KBM-7 (cell line): ENCODE results near the gene CLVS2.

Source experiments
- DNase-seq: peaks from one replicate; pipeline ENCODE4 v3.0.0-alpha.2; 2015
- in situ Hi-C: fragments of 300-500 bp; cut with MboI; formaldehyde crosslinking; loops from 2 replicates; pipeline ENCODE4 v1.14.3; 2020; ENCODE audit warnings: low sequenced_read_pairs, low pct_unique_long_range_greater_than_20kb, mixed read lengths

Gene CLVS2

DNA sequence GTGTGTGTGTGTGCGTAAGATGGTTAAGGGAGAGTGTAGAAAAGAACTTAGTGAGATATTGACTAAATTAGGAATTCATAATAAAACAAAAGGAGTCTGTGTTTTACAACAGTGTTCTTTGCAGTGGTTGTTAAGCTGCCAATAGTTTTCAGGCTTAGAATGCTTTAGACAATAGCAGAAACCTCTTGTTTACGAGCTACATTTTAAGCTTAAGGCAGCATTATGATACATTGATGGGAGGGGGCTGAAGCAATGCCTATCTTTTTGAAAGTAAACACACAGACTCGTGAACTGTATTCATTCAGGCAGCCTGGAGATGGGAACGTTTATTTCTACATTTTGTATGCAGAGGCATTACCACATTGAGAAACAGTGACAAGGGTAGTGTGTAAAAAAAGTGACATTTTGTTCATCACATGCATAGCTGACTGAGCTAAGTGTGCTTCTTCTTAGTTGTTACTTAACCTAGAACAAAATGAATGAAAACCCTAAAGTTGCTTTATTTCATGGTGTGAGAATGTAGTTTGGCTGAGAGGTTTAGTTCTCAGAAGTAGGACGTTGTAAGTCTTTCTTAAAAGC is 21.2 kb downstream of the CLVS2 start:
- in situ Hi-C loops, result no loop called here
- DNase-seq, result no peak

- DNase-seq, result peak; percentile 8
- in situ Hi-C loops, result no loop called here
These were observed 26.9 kb downstream of the CLVS2 start for GRCh38 chr6:123022975-123023374.

DNA sequence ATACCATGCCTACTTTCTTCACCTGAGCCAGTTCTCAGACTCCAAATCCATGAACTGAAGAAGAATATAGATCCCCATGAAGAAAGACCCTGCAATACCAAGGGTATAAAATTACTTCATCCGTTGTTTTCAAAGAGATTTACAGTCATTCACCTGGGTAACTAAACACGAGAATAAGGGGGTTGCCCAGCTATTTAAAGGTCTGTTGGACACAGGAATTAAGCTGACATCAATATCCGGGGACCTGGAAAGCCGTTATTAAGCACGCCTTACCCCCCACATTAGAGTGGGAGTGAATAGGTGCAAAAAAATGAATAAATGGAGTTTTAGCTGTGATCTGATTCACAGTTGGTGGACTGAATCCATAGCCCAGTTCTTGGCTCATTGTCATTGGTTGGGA is 28.9 kb downstream of the CLVS2 start:
- in situ Hi-C loops, result no loop called here
- DNase-seq, result no peak

- DNase-seq, result no peak
- in situ Hi-C loops, result no loop called here
These were observed 31.4 kb downstream of the CLVS2 start for GRCh38 chr6:123027408-123027807.

DNA sequence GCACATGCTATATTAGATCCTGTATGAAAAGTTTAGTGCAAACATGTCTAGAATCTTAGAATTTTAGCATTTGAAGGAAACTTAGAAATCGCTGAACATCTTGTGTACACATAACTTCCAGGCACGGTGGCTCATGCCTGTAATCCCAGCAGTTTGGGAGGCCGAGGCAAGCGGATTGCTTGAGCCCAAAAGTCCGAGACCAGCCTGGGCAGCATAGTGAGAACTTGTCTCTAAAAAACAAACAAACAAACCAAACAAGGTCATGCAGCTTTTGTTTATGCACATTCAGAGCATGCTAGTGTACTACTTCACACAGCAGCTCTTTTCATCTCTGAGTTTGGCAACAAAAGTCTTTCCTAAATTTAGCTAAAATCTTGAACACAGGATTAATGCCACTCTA is 32.2 kb downstream of the CLVS2 start:
- in situ Hi-C loops, result no loop called here
- DNase-seq, result no peak

DNA sequence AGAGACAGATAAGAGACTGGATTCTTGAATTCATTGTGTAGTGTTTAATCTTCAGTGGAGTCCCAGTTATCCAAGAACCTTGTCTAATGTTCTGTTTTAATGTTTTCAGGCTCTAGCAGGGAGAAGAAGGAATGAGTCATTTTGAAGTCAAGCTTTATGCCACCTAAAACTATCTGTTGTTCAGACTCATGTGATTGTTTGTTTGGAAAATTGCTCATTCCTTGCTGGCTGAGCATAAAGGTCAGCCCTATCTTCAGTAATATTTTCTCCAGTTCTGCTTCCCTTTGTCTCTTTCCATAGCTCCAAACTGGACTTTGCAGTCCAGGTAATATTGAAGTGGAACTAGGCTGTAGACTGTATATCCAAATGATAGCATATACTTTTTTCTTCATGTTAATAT is 34.2 kb downstream of the CLVS2 start:
- in situ Hi-C loops, result no loop called here
- DNase-seq, result no peak

DNA sequence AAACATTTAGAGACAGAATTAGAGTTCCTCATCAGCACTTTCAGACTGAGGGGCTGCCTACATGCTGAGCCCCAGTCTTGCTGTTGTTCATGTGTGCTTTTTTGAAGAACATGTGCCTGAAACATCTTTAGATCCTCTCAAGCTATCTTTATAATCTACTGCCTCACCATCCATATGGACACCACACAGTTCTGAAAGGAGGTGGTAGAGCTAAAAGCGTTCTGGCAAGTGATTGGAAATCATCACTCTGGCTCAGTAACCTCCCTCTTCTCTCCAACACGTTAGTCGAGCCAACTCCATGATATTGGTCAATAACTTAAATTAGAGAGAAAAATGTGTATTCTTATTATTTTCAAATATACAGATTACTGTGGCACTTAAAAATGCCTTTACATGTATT is 40.6 kb downstream of the CLVS2 start:
- DNase-seq, result no peak
- in situ Hi-C loops, result no loop called here

DNA sequence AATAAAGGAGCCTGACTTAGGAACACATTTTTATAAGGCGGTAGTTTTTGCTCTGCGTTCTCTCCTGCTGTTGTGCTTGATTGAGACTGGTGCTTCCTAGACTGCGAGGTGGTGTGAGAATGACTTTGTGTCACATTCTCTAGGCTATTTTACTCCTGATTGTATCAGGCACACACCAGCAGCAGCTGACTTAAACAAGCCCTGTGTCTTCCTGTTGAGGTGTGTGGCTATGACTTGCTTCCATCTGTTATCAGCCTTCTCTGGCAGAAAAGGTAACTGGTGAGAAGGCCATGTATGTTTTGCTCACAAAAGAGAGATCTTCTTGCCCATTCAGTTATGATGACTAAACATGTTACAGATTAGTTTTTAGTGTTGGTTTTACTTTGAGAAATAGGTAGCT is 43.4 kb downstream of the CLVS2 start:
- DNase-seq, result no peak
- in situ Hi-C loops, result no loop called here

GRCh38 chr6:123042401-123042800 is 46.4 kb downstream of the CLVS2 start:
- DNase-seq, result no peak
- in situ Hi-C loops, result no loop called here

GRCh38 chr6:123044341-123044860 is 48.4 kb downstream of the CLVS2 start:
- in situ Hi-C loops, result no loop called here

DNA sequence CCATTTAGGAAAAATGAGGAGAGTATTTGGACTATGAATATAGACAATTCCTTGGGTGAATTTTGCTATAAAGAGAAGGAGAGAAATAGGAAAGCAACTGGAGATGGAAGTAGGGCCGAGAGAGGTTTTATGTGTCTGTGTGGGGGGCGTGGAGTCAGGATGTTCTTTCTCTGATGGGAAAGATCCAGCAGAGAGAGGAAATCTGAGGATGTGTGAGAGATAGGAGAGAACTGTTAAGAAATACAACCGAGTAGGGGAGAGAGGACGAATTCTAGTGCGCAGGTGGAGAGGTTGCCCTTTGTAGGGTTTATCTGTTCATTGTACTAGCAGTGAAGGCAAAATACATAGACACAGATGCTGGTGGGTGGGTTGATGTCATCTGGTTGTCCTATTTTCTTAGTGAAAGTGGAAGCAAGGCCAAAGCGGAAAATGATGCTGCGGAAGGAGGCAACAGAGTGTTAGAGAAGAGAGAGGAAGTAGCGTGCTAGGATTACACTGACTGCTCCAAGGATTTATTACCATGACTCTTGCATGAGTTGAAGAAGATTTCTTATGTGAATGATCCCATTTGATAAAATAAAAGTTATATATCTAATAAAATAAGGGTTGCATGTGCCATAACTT is 57.7 kb downstream of the CLVS2 start:
- in situ Hi-C loops, result no loop called here
- no peak for DNase-seq

More at GRCh38 chr6:123044341-123044860, 48.4 kb downstream of the CLVS2 start:
- DNase-seq, result no peak

DNA sequence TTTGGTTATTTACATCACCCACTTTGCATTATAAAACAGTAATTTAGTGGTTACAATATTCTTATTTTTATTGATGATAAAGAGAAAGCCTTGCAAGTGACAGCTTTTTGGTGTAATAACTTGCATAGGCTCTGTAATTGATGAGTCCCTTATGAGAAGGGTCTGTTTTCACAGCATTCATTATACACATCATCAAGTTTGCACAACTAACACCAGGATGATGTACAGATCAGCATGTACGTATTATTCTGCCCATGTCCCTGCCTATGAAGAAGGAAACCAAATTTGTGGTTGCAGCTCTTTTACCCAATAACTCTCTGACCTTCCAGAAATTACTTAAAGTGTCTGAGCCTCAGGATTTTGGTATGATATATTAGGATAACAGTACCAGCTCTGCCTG is 59.2 kb downstream of the CLVS2 start:
- DNase-seq, result no peak
- in situ Hi-C loops, result no loop called here

DNA sequence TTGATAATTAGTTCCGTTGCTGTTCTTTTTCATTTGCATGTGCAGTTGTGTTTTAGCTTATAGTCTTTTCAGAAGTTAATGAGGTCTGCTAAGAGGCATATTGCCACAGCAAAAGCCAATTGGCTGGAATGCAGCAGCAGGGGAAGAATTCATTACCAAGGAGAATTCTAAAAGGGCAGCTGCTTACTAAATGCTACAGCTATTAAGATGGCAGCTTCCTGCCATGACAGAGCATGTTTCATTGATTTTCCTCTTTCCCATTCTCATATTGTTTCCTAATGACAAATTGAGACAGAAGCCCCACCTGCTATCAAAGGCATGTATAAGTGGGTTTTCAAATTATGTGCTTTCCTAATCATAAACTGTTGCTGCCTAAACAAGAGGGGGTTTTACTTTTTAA is 66.6 kb downstream of the CLVS2 start:
- in situ Hi-C loops, result no loop called here
- no peak for DNase-seq

GRCh38 chr6:123064038-123064437 is 68.0 kb downstream of the CLVS2 start:
- DNase-seq, result no peak
- in situ Hi-C loops, result no loop called here

DNA sequence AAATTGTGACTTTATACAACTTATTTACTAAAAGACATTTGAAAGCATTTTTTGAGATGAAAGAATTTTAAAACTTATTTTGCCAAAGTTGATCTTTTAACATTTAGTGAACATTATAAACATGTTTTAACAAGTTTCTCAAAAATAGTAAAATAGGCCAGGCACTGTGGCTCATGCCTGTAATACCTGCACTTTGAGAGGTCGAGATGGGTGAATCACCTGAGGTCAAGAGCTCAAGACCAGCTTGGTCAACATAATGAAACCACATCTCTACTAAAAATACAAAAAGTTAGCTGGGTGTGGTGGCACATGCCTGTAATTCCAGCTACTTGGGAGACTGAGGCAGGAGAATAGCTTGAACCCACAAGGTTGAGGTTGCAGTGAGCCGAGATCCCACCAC is 78.6 kb downstream of the CLVS2 start:
- no peak for DNase-seq
- in situ Hi-C loops, result no loop called here

DNA sequence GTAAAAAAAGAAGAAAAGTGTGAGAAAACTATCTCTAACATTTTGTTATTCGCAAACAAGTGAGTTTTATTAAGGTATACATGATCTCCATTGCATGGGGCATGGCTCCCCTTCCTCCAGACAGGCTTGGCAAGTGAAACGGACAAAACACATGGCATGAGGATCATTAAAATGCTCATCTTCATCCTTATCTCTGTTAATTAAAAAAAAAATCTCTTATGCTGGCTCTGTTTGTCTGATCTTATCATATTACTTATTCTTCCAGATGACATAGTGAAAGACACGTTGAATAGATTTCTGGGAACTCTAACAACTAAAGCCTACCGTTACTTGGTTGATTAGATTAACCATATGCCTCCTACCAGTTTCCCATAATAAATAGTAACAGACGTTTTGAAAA is 89.4 kb downstream of the CLVS2 start:
- in situ Hi-C loops, result no loop called here
- DNase-seq, result no peak

DNA sequence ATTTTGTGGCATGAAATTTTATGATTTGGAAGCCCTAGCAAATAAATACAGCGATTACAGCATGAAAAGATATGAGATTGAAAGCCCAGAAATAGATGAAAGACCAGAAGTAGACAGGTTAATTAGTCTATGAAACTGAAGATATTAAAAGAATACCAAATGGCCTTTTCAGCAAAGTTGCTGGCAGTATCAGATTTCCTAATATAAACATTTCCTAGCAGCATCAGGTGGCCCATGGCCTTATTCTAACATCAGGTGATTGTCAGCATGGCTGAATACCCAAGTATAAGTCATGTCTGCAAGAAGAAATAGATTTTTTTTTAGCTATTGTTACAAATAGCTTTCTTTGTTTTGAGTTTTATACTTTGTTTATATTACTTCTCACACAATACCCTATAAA is 93.2 kb downstream of the CLVS2 start:
- no peak for DNase-seq
- in situ Hi-C loops, result no loop called here

DNA sequence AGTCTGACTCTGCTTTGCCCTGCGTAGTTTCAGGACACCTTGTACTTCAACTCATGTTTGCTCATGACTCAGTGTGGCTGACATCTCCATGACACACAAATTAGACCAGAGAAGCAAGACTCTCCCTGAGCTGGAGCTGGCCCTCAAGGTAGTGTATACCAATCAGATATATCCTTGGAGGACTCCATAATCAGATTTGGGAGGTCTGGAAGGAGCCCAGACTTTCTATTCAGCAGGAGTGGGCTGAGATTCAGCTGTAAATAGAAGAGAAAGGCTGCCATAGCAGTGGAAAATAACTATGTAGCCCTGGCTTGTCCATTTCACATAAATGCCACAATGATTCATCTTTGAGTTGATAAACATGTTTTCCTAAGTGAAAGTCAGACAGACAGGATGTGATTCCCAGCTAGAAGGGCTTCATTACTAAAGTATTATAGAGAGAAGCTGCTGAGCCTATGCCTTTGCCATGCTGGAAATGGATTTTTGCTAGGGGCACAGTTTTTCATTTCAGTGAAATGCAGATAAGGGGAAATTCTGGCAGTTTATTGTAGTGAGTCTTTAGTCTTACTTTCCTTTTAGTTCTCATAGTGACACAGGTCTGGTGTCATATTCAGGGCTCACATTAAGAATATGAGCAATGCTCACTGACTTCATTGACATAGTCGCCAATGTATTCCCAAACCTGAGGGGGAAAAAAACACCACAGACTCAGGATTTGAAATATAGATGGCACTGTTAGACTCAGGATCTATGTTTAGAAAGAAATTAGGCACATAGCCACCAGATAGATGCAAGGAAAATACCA is 95.3 kb downstream of the CLVS2 start:
- no peak for DNase-seq
- in situ Hi-C loops, result no loop called here

- in situ Hi-C loops, result no loop called here
- DNase-seq, result no peak
These were observed 95.8 kb downstream of the CLVS2 start for GRCh38 chr6:123091896-123092271.

- in situ Hi-C loops, result no loop called here
- no peak for DNase-seq
These were observed 98.8 kb downstream of the CLVS2 start for GRCh38 chr6:123094795-123095194.
